Activated CD4-positive, alpha-beta T cell treated with anti-CD3 and anti-CD28 coated beads for 36 hours (primary cell): ENCODE results near the gene STXBP1. TPM values are rescaled to one million over a fixed set of nuclear protein-coding genes. Genes with fewer than 3 reads are reported as not detected.
A peak's percentile ranks its signal among the peaks of the same experiment; 100 is the strongest.

Experiments used
- ATAC-seq: fragments of 200-7000 bp; cut with Tn5 transposase; one replicate; pipeline ENCODE4 v1.10.0; 2021; ENCODE audit warnings: mild to moderate bottlenecking, moderate library complexity
- CTCF ChIA-PET: fragments of 350-600 bp; sonication (Branson Sonifier 250); formaldehyde crosslinking; loops from one replicate; lab custom pipeline; 2021; ENCODE audit warnings: antibody characterized with exemption; lab: Charles Lee
- POLR2A ChIA-PET: fragments of 350-600 bp; sonication (Branson Sonifier 250); formaldehyde crosslinking; loops from one replicate; lab custom pipeline; 2021; ENCODE audit warnings: antibody characterized with exemption, inconsistent platforms; lab: Charles Lee
- DNase-seq: peaks from one replicate; pipeline ENCODE4 v3.0.0-alpha.2; 2020
- H3K27ac Mint-ChIP-seq: one replicate; pipeline ENCODE4 v1.8.0; 2021; ENCODE audit warnings: mixed read lengths
- H3K27me3 Mint-ChIP-seq: one replicate; pipeline ENCODE4 v1.8.0; 2021; ENCODE audit warnings: mixed read lengths
- H3K36me3 Mint-ChIP-seq: one replicate; pipeline ENCODE4 v1.8.0; 2021; ENCODE audit warnings: low read depth, mixed read lengths
- H3K4me1 Mint-ChIP-seq: one replicate; pipeline ENCODE4 v1.8.0; 2021; ENCODE audit warnings: mixed read lengths
- H3K4me3 Mint-ChIP-seq: one replicate; pipeline ENCODE4 v1.8.0; 2021; ENCODE audit warnings: mild to moderate bottlenecking, moderate library complexity, mixed read lengths
- H3K9me3 Mint-ChIP-seq: one replicate; pipeline ENCODE4 v1.8.0; 2021; ENCODE audit warnings: low read depth, mixed read lengths
- intact Hi-C, 2 experiments: fragments of 100-400 bp; cut with DNase I in 1 of 2; cut with micrococcal nuclease in 1 of 2; formaldehyde crosslinking; loops; one replicate each; pipeline versions ENCODE4 v1.14.2 to v1.15.1; 2022 to 2024; cut with DNase I, micrococcal nuclease
- total RNA-seq, 2 experiments: library from RNA; stranded (reverse); gene quantifications; one replicate each; pipeline ENCODE4 v1.2.3, GENCODE V29; 2021

Gene STXBP1
- total RNA-seq, 2 experiments from 2014 or later = 15.9 to 18.1 TPM

GRCh38 chr9:127729522-127730256 lies 117.6 kb downstream of the STXBP1 start:
- POLR2A ChIA-PET = interaction anchor here (0.6 kb wide), 1 partner anchor 109 kb away, joined by 3 read pairs; no protein-coding TSS in a partner anchor

GRCh38 chr9:127730262-127730661 lies 118.2 kb downstream of the STXBP1 start:
- ChIA-PET POLR2A (no interaction called here), CTCF (no interaction called here)
- intact Hi-C loops = no loop called here
- Mint-ChIP-seq H3K4me3 (no peak overlapping the region), H3K9me3 (no peaks in the 10 kb centered on the region), H3K36me3 (no peaks in the 10 kb centered on the region), H3K4me1 (peaks cover 7% of the 10 kb centered on the region), H3K27me3 (no peaks in the 10 kb centered on the region), H3K27ac (no peak overlapping the region)
- DNase-seq (no peak), ATAC-seq (no peak)

More at GRCh38 chr9:127729522-127730256, 117.6 kb downstream of the STXBP1 start:
- Mint-ChIP-seq H3K36me3 (no peaks in the 10 kb centered on the region), H3K27me3 (no peaks in the 10 kb centered on the region), H3K9me3 (no peaks in the 10 kb centered on the region), H3K4me1 (peaks cover 7% of the 10 kb centered on the region), H3K4me3 (no peak overlapping the region), H3K27ac (no peak overlapping the region)
- DNase-seq = no peak
- intact Hi-C loops = no loop called here
- CTCF ChIA-PET = interaction anchor here (0.6 to 1.2 kb wide), 4 partner anchors 11 to 257 kb away, joined by 3 to 4 read pairs (median 3); no protein-coding TSS in a partner anchor
- ATAC-seq = no peak

GRCh38 chr9:127730799-127731410 lies 118.8 kb downstream of the STXBP1 start:
- ChIA-PET POLR2A (interaction anchor here (0.6 kb wide), 1 partner anchor 11 kb away, joined by 3 read pairs; no protein-coding TSS in a partner anchor), CTCF (interaction anchor here (0.6 to 0.7 kb wide), 2 partner anchors 78 to 140 kb away, joined by 3 to 4 read pairs; no protein-coding TSS in a partner anchor)
- Mint-ChIP-seq H3K27ac (no peak overlapping the region), H3K9me3 (no peaks in the 10 kb centered on the region), H3K36me3 (no peaks in the 10 kb centered on the region), H3K27me3 (no peaks in the 10 kb centered on the region), H3K4me3 (no peak overlapping the region), H3K4me1 (peaks cover 12% of the 10 kb centered on the region)
- intact Hi-C loops = no loop called here
- no peak for DNase-seq
- ATAC-seq = no peak

GRCh38 chr9:127731938-127732337 lies 119.9 kb downstream of the STXBP1 start:
- Mint-ChIP-seq H3K4me3 (no peak overlapping the region), H3K36me3 (no peaks in the 10 kb centered on the region), H3K4me1 (peaks cover 12% of the 10 kb centered on the region), H3K9me3 (no peaks in the 10 kb centered on the region), H3K27me3 (no peaks in the 10 kb centered on the region), H3K27ac (no peak overlapping the region)
- no peak for DNase-seq
- intact Hi-C loops = no loop called here
- ChIA-PET POLR2A (no interaction called here), CTCF (no interaction called here)
- ATAC-seq = no peak

- no peaks in the 10 kb centered on the region for H3K27me3 Mint-ChIP-seq
- ChIA-PET POLR2A (no interaction called here), CTCF (interaction anchor here (0.7 to 1.0 kb wide), 2 partner anchors 53 to 568 kb away, joined by 3 read pairs; partner anchors contain the start of gene CDK9)
- intact Hi-C loops = no loop called here
- peaks cover 12% of the 10 kb centered on the region for H3K4me1 Mint-ChIP-seq
- no peaks in the 10 kb centered on the region for H3K36me3 Mint-ChIP-seq
- H3K4me3 Mint-ChIP-seq = no peak overlapping the region
- no peak overlapping the region for H3K27ac Mint-ChIP-seq
- DNase-seq (no peak), ATAC-seq (no peak)
- H3K9me3 Mint-ChIP-seq = no peaks in the 10 kb centered on the region
Observed at GRCh38 chr9:127732444-127732843, 120.4 kb downstream of the STXBP1 start.

- H3K9me3 Mint-ChIP-seq = no peaks in the 10 kb centered on the region
- no peak for ATAC-seq
- CTCF ChIA-PET = interaction anchor here (0.6 to 3.5 kb wide), 11 partner anchors 7 to 301 kb away, joined by 3 to 28 read pairs (median 5); partner anchors contain the start of genes CDK9 and ST6GALNAC4
- POLR2A ChIA-PET = interaction anchor here (0.5 kb wide), 1 partner anchor 15 kb away, joined by 3 read pairs; no protein-coding TSS in a partner anchor
- H3K4me1 Mint-ChIP-seq = peaks cover 12% of the 10 kb centered on the region
- H3K36me3 Mint-ChIP-seq = peaks cover 3% of the 10 kb centered on the region
- no peaks in the 10 kb centered on the region for H3K27me3 Mint-ChIP-seq
- no peak for DNase-seq
- H3K4me3 Mint-ChIP-seq = no peak overlapping the region
- H3K27ac Mint-ChIP-seq = peak overlapping the region; percentile 73
- intact Hi-C loops = loop anchor here (1.0 to 2.0 kb wide), 3 partner anchors 143 to 229 kb away; no protein-coding TSS in a partner anchor
Observed at GRCh38 chr9:127733614-127734013, 121.5 kb downstream of the STXBP1 start.

- Mint-ChIP-seq H3K9me3 (no peaks in the 10 kb centered on the region), H3K4me3 (peak overlapping the region; percentile 72), H3K4me1 (peaks cover 12% of the 10 kb centered on the region), H3K27me3 (no peaks in the 10 kb centered on the region), H3K27ac (peak overlapping the region; percentile 73), H3K36me3 (peaks cover 6% of the 10 kb centered on the region)
- DNase-seq (no peak), ATAC-seq (no peak)
- ChIA-PET POLR2A (interaction anchor here (0.7 to 1.5 kb wide), 7 partner anchors 19 to 284 kb away, joined by 3 to 6 read pairs (median 5); partner anchors contain the start of genes CDK9, PTRH1 and TTC16), CTCF (interaction anchor here (0.6 to 3.5 kb wide), 59 partner anchors 8 to 792 kb away, joined by 3 to 28 read pairs (median 4); partner anchors contain the start of genes CDK9, ENG, FPGS and LRSAM1)
- intact Hi-C loops = loop anchor here (1.0 to 2.0 kb wide), 3 partner anchors 144 to 230 kb away; no protein-coding TSS in a partner anchor
Observed at GRCh38 chr9:127734247-127734746, 122.2 kb downstream of the STXBP1 start.

GRCh38 chr9:127734747-127735529 lies 122.9 kb downstream of the STXBP1 start, which contains the start of gene TOR2A:
TOR2A (minus strand) TSS chr9:127735294; CDS start chr9:127735270, 24 bp downstream.
- H3K36me3 Mint-ChIP-seq = peaks cover 8% of the 10 kb centered on the region
- peaks cover 12% of the 10 kb centered on the region for H3K4me1 Mint-ChIP-seq
- POLR2A ChIA-PET = interaction anchor here (0.6 to 1.5 kb wide), 9 partner anchors 19 to 285 kb away, joined by 3 to 6 read pairs (median 5); partner anchors contain the start of genes CDK9, PTRH1 and TTC16
- DNase-seq = peak; percentile 99
- intact Hi-C loops = loop anchor here (1.0 to 2.0 kb wide), 21 partner anchors 20 to 425 kb away; partner anchors contain the start of genes PTRH1 (in 2 of the 2), BBLN (in 1 of the 2), FPGS (in 1 of the 2) and LRSAM1 (in 1 of the 2)
- CTCF ChIA-PET = interaction anchor here (0.6 to 3.5 kb wide), 71 partner anchors 8 to 793 kb away, joined by 3 to 28 read pairs (median 4); partner anchors contain the start of genes CDK9, ENG, FPGS and LRSAM1
- H3K27ac Mint-ChIP-seq = peak within 1 kb of the TSS; percentile 73
- H3K4me3 Mint-ChIP-seq = peak within 1 kb of the TSS; percentile 72
- peak; percentile 93 for ATAC-seq
- H3K9me3 Mint-ChIP-seq = no peaks in the 10 kb centered on the region
- H3K27me3 Mint-ChIP-seq = no peaks in the 10 kb centered on the region

- no peak for DNase-seq
- Mint-ChIP-seq H3K9me3 (no peaks in the 10 kb centered on the region), H3K27me3 (no peaks in the 10 kb centered on the region), H3K27ac (no peak overlapping the region), H3K36me3 (peaks cover 8% of the 10 kb centered on the region), H3K4me1 (peaks cover 12% of the 10 kb centered on the region), H3K4me3 (peak overlapping the region; percentile 72)
- intact Hi-C loops = loop anchor here (1.0 to 2.0 kb wide), 19 partner anchors 20 to 425 kb away; partner anchors contain the start of genes PTRH1 (in 2 of the 2), BBLN (in 1 of the 2), FPGS (in 1 of the 2) and LRSAM1 (in 1 of the 2)
- no peak for ATAC-seq
- POLR2A ChIA-PET = interaction anchor here (1.0 to 1.5 kb wide), 6 partner anchors 20 to 123 kb away, joined by 3 to 6 read pairs (median 5); partner anchors contain the start of genes CDK9, PTRH1 and TTC16
- CTCF ChIA-PET = interaction anchor here (0.6 to 3.5 kb wide), 32 partner anchors 8 to 284 kb away, joined by 3 to 28 read pairs (median 6); partner anchors contain the start of genes CDK9, ENG, FPGS and LRSAM1
Observed at GRCh38 chr9:127735530-127736185, 123.6 kb downstream of the STXBP1 start.
